Raji (cell line): Measurements from ENCODE around the gene IL1RAPL2.

Source experiments
- POLR2A ChIP-seq: IDR thresholded peaks from 2 replicates; pipeline ENCODE4 v1.6.1; 2011; ENCODE audit warnings: low read depth, low read length, control low read depth; ENCODE audit not compliant: insufficient read depth

IL1RAPL2 gene

DNA sequence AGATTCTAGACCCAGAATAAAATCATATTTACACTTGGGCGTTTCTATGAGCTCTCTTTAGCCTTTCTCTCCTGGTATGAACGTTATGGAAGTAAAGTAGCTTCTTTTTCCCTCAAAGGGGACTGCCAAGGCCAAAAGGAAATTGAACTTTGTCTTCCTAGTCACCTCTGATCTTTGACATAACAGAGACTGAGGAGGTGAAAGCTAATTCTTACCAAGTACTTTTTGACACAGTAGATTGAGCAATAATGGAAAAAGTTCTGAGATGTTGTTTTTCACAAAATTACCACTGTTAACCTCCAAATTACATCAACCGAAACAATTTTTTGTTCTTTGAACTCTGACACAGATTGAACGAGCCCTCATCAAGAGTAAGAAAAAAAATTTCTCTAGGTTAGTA lies 336.1 kb downstream of the IL1RAPL2 start:
- TF ChIP-seq POLR2A: no peak

DNA sequence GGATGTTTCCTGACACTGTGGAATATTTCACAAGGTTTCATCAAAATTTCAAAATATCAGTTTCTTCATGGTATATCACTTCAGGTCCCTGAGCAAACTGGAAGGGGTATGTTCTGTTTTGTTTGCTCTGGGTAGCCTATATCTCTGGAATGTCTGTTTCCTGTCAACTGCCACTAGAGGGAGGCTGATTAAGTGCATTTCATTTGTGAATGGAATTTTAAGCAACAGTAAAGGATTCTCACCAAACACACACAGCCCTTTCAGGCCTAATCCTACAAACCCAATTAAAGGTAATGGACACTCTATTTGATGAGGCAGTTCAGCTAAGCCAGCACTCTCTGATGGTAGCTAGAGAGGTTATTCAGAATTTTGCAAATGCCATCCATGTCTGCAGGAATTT lies 347.3 kb downstream of the IL1RAPL2 start:
- no peak for TF ChIP-seq POLR2A

DNA sequence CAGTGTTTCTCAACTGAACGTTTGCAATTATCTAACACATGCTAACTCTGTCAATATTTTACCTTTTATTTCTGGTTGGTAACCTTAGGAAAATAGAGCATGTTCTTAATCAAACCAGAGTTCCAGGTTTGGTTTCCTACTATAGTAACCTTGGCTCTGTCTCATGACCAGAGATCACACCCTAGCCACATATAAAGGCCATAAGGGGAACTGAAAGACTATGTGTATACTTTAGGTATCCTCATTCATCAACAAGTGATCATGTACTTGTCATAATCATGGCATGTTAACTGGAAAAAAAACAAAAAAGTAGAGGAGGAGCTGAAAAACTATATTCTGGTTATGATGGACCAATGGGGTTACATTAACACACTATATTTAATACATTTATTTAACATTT lies 352.1 kb downstream of the IL1RAPL2 start:
- TF ChIP-seq POLR2A: no peak

DNA sequence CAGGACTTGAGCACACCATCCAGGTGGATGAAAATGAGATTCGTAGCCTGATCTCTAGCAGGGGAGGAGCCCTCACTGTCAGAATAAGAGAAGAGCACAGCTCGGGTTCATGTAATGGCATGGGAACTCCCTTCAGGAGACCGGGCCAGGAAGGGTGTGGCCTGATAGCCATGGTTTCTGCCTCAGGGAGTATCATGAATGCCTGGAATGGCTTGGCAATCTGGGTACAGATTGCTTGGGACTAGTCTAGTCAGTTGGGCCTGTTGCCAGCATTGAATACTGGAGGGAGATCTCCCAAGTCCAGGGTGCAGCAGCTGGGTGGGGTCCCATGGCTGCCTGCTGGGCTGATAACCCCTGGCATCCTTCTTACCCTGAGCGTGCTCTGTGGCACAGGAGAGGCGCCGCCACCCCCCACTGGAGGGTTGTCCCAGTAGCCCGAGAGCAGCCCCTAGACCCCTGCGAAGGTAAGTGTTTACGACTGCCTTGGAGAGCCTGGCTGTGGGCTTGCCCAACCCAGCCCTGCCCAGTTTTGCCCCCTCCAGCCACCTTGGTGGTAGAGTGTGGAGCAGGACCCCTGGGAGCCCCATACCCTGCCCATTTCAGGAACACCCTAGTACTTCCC lies 355.7 kb downstream of the IL1RAPL2 start:
- no peak for TF ChIP-seq POLR2A

DNA sequence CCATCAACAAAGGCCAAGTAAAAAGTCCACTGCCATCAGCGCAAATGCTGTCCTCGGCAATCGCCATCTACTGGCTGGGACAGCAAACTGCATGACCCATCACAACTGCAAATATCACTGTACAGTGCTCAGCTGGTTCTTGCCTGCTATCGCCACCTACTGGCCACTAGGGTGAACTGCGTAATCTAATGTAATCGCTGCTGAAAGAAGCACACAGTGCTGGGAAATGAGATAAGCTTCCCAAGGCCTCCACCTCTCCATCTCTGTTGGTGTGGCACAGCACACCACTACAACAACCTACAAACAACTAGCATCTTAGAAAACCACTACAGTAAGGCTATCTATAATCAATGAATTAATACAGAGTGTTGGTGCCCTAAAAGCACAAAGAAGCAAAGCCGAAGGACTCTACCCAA lies 356.2 kb downstream of the IL1RAPL2 start:
- no peak for TF ChIP-seq POLR2A

DNA sequence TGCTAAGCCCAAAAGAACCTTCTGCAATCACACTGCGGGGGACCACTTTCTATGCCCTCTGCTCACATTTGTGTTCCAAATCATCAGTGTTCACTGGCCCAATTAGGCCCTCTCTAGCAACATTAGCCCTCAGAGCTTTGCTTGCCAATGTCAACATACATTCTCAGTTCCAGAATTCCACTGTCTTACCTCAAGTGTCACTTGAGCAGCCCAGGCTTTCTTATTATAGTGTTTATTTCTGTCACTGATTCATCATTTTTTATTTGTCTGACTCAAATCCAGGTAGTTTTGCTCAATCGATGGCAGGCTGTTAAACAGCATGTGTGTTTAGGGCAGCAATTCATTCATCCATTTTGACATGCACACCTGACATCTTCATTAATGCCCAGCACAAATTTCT lies 363.3 kb downstream of the IL1RAPL2 start:
- TF ChIP-seq POLR2A: no peak

DNA sequence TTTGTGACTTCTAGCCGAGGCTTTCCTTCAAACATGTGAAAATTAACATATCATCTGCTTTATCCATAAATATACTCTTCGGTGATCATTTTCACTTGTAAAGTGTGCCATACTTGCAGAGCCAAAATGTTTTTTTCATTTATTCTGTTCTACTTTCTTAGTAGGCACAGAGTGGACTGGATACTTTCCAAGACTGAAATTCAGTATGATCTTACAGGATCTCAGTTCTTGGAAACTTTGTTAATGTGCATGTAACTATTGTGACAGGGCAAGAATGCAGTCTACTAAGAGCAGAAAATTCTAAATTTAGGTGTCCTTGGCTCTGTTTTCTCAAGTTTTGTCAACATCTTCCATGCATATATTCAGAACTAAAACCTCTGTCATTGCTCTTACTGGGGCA lies 369.6 kb downstream of the IL1RAPL2 start:
- no peak for TF ChIP-seq POLR2A

DNA sequence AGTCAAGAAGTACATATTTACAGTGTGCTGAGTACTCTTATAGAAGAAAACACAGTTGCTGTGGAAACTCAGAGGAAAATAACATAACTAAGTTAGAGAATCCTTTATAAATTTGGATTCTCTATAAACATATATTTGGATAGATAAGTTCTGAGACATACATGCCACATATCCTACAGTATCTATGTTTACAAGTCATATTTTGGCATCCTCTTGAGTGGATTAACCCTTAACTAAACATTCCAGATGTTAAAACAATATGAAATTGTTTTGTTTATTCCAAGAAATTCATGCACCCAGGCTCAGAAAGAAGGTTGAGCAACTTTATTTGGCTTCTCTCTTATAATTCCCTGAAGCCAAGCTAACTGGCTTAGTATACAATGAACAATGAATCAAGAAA lies 387.3 kb downstream of the IL1RAPL2 start:
- no peak for TF ChIP-seq POLR2A

DNA sequence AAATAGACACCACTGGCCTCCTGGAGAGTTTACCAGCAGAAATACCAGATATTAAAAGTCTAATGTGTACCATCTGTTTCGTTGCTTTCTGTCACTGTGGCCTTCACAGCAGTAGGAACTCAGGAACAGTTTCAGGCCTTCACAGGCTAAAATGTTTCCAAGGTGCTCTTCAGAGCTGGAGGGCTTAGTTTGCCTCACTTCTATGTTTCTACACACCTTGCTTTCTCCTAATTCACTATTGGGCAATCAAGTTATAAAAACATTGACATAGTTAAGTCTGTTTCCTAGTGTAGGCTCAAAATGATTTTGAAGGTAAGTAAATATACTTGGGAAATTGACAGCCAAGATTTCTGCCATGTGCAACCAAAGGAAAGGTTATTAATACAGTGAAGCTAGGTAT lies 395.9 kb downstream of the IL1RAPL2 start:
- TF ChIP-seq POLR2A: no peak

DNA sequence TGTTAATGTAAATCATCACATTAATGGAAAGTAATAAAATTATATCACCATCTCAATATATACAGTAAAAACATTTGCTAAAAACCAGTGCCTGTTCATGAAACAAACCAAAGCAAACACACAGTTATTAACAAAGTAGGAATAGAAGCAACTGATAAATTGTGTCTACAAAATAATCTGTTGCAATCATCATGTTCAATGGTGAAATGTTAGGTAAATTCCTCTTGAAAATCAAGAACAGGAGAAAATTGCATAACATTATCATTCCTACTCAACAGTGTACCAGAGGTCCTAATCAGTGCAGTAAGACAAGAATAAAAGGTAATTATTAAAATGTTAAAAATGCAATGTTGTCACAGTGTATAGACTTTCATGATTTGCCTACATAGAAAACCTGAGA lies 402.2 kb downstream of the IL1RAPL2 start:
- TF ChIP-seq POLR2A: no peak

DNA sequence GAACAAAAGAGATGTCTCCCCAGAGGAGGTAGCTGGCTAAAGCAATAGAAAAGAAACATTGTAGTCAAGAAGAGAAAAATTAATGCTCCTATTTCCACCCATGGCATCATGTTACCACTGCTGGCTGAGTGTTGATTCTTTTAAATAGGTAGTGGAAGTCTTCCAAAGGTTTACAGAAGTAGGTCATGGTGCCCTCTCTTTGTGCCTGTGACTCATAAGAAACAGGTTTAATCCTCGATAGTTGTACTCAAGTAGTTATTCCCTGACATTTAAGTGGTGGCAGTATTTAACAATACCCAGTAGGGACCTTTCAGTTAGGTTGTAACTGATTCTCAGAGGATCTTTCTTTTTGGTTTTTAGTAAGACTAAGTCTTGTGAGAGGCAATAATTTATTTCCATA lies 406.7 kb downstream of the IL1RAPL2 start:
- no peak for TF ChIP-seq POLR2A

DNA sequence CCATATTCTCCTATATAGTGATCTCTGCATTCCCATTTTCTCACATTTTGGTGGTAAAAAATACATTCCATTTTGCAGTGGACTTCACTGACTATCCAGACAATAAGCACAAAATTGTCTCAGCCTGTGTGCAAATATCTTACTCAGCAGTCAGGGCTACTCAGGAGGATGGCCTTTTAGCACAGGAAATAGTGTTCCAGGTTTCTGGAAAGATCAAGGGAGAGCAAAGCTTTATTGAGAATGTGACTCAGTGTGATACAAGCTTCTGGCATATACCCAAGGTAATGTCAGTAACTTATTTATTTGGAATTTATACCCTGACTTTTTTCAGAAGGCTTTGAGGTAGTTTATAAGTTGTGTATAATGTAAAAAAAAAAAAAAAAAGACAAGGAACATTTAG lies 421.1 kb downstream of the IL1RAPL2 start:
- no peak for TF ChIP-seq POLR2A

DNA sequence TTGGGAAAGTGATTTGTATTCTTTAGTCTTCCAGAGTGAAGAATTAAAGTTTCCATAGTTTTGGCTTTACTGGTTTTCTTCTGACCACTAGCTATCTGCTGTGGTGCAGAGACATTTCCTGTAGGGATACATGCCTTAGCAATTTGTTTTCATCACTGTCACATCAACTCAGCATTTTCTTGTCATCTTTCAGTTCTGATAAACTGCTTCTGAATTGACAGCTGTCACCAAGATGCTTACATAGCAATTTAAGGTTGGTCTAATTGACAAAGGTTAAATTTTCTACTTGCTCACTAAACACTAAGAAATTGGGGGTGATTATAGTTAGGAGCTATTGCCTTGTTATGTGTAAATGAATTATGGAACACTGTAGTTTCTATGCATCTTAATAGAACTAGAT lies 422.0 kb downstream of the IL1RAPL2 start:
- TF ChIP-seq POLR2A: no peak

DNA sequence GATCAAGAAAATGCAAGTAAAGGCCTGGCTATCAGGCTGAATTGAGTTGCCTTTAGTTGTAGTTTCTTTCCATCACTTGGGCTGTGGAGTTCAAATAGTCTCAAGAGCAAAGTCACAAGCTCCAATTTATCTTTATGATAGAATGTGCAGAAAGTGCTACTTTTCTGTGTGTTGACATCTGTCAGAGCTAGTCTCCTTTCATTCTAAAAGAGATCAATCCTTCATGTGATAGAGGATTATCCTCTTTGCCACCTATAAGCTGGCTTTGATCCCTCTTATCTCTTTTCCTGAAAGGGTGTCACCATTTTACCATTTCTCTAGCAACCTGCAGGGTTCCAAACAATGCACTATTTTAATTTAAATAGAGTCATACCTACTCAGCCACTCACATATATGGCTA lies 429.5 kb downstream of the IL1RAPL2 start:
- no peak for TF ChIP-seq POLR2A

DNA sequence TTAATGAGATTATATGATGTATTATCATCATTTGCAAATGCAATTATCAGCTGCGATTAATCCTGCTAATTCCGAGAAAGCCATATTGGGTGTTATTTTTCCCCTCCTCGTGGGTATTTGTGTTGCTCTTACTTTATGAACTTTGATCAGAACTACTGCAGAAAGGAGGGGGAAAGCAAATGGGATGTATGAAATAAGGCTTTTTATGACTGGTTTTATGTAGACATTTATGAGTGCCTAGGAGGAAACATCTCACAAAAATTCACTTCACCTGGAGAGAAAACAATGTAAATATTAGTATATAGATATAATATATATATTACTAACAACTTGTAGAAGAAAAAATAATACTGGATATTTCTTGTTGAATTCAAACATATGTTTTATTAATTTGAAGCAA lies 440.1 kb downstream of the IL1RAPL2 start:
- TF ChIP-seq POLR2A: no peak

DNA sequence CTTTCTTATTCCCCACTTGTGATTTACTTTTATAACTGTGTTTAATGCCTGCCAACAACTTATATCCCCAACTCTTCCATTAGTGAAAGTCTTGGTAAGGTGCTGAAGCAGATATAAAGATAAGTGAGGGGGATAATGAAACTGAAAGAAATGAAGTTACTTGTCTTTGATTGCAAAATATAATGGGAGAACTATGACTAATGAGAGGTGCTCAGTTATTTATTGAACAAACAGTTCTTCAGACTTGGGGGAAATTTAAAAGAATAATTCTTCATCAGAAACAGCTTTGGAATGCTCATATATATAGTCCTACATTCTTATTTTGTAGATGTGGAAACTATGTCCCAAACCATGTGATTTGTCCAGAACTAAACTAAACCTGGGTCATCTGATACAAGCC lies 441.0 kb downstream of the IL1RAPL2 start:
- TF ChIP-seq POLR2A: no peak

DNA sequence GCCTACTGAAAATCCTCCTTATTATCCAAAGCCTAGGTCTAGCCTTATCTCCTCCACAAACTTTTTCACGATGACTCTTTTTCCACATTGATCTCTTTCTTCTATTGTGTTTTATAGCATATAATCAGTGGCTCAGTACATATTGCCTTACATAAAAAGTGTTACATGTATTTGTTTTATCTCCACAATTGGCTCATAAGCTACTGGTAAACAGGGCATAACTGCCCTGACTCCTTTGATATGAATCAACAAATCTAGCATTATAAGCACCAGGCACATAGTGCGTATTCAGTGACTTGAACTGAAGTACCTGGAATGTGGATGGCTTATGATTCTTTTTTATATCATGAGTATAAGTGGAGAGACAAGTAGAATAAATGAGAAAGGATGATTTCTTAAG lies 447.7 kb downstream of the IL1RAPL2 start:
- TF ChIP-seq POLR2A: no peak
